Fibroblast of peridontal ligament (primary cell): ENCODE data around the gene ADIPOR2.
A peak's percentile ranks its signal among the peaks of the same experiment; 100 is the strongest.
"Not testable (repeated sequence)": the region's sequence is repeated elsewhere in the genome, so short reads cannot be mapped to it uniquely, and the experiment has no call there.

ENCODE experiments used
- DNase-seq: peaks from one replicate; pipeline ENCODE4 v3.0.0-alpha.2; 2010; ENCODE audit errors: extremely low read depth

ADIPOR2 gene

DNA sequence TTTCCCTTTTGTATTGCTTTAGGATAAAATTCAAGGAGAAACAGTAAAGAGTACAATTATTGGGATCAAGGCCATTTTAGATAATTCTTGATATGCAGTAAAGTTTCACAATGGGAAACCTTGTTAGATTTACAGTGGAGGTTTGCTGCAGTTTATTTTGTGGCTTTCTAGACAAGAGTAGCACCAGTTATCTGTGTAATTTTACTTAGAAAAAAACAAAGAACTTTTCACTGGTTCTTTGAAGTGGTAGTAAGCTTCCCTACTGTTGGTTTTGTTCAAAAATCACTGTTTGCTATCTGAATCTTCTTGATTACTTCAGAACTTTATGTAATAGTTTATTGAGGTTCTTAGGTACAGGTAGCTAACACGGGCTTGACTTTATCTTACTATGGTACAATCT is 42.0 kb downstream of the ADIPOR2 start:
- no peak for DNase-seq

GRCh38 chr12:1733712-1734111 is 42.8 kb downstream of the ADIPOR2 start:
- not testable (repeated sequence) for DNase-seq

DNA sequence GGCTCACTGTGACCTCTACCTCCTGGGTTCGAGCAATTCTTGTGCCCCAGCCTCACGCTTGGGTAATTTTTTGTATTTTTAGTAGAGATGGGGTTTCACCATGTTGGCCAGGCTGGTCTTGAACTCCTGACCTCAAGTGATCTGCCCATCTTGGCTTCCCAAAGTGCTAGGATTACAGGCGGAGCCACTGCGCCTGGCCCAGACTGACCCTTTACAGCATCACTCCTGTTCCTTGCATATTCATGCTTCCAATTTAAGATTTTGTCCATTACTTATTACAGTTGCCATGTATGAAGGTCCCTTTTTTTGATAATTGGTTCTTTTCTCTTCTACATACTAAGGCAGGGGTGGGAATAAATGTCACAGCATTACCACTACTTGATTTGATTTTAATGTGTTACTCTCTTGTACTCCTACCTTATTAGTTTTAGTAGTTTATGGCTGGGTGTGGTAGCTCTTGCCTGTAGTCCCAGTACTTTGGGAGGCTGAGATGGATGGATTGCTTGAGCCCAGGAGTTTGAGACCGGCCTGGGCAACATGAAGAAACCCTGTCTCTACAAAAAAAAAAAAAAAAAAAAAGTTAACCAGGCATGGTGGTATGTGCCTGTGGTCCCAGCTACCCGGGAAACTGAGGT is 46.9 kb downstream of the ADIPOR2 start:
- no peak for DNase-seq

DNA sequence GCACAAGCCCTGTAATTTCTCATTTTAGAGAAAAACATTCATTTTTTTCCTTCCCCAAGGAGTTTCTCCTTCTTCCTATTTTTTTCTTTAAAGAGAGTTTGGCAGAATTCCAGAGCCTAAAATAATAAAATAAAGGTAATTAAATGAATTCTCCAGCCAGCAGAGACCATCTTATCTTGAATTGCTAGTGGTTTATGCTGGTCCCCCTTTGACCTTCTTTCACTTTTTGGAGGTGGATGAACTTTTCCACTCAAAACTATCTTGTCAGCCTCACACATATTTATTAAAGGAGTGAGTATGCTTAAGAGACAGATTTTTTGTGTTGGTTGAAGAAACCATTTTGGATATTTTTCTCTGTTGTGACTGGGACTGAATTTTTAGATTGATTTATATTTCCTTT is 47.6 kb downstream of the ADIPOR2 start:
- no peak for DNase-seq

DNA sequence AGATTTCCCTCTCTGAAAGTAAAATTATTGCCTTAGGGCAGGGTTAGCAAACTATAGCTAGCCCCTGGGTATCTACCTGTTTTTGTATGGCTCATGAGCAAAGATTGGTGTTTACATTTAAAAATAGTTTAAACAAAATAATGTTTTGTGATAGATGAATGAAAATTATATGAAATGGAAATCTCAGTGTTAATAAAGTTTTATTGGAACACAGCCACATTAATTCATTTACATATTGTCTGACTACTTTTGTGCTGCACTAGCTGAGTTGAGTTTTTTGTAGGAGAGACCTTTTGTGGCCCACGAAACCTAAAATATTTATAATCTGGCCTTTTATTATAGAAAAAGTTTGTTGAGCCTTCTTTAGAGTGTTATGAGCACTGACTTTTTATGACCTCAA is 48.5 kb downstream of the ADIPOR2 start:
- no peak for DNase-seq

DNA sequence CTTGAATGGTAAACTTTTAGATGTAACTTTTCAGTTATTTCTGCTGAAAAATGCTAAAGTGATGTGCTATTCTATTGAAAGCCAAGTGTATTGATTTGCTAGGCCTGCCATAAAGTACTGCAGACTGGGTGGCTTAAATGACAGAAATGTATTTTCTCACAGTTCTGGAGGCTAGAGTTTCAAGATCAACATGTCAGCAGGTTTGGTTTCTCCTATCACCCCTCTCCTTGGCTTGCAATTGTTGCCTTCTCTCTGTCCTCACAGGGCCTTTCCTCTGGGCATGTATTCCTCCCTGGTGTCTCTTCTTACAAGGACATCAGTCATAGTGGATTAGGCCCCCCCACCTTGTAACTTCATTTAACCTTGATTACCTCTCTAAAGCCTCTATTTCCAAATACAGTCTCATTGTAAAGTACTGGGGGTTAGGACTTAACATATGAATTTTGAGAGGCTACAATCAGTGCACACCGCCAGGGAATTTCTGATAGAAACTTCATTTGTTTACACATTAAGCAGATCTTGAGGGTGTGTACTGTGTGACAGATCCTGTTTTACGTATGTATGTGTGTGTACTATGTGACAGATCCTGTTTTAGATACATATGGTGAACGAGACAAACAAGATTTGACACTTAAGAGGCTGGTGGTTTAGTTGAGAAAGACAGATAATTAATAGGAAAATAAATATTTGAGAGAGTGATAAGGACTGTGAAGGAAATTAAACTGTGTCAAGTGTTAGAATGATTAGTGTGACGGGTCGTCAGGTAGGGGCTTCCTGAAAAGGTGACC is 49.5 kb downstream of the ADIPOR2 start:
- DNase-seq, result no peak

- DNase-seq, result no peak
Measured at GRCh38 chr12:1741154-1741949, 50.5 kb downstream of the ADIPOR2 start.

DNA sequence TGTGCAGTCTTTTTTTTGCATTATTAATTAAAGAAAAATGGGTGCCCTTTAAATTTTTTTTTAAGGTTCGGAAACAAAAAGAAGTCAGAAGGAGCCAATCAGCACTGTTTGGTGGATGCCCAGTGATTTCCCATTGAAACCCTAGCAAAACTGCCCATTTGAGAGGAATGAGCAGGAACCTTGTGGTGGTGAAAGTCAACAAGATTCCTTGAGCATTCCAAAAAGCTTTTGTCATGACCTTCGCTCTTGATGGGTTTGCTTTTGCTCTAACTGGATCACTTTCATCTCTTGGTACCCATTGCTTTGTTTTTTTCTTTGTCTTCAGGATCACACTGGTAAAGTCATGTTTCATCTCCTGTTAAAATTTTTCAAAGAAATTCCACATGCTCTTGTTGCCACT is 54.1 kb downstream of the ADIPOR2 start:
- DNase-seq, result peak; percentile 25

- no peak for DNase-seq
Measured at GRCh38 chr12:1747609-1748008, 56.7 kb downstream of the ADIPOR2 start.

GRCh38 chr12:1749019-1749418 is 58.1 kb downstream of the ADIPOR2 start:
- DNase-seq, result no peak

GRCh38 chr12:1750300-1750699 is 59.4 kb downstream of the ADIPOR2 start:
- no peak for DNase-seq

- no peak for DNase-seq
Measured at GRCh38 chr12:1758376-1758775, 67.5 kb downstream of the ADIPOR2 start.

DNA sequence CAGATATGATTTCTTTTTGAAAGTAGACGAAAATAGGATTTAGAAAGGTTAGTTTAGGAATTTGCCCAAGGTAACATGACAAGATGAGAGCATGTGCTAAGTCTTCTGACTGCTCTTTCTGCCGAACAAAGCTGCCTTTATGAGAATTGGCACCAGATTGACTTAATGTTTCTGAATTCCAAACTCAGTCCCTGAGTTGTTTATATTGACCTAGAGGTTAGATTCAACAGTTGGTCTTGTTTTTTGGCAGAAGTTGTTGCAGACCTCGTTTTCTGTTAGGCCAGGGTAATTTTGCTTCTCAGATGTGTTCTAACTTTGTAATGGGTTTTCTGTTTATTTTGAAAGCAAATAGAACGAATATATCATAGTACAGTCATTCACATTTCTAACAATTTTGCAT is 68.0 kb downstream of the ADIPOR2 start:
- DNase-seq, result peak; percentile 65

GRCh38 chr12:1760566-1761382 is 69.9 kb downstream of the ADIPOR2 start:
- no peak for DNase-seq

DNA sequence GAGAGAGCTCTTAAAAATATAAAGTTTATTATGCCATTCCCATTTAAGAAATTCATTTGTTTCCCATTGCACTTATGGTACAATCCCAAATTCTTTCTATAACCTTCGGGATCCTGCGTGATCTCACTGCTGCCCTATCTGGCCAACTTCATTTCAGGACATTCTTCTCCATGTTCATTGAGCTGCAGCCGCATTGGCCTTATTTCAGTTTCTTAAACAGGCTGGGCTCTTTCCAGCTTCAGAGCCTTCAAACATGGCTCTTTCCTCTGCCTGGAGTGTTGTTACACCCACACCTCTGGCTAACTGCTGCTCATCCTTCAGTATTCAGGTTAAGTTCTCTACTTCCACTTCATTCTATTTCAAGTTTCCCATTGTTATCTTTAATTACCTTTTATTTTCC is 71.0 kb downstream of the ADIPOR2 start:
- no peak for DNase-seq

- DNase-seq, result no peak
Measured at GRCh38 chr12:1763153-1763552, 72.3 kb downstream of the ADIPOR2 start.

DNA sequence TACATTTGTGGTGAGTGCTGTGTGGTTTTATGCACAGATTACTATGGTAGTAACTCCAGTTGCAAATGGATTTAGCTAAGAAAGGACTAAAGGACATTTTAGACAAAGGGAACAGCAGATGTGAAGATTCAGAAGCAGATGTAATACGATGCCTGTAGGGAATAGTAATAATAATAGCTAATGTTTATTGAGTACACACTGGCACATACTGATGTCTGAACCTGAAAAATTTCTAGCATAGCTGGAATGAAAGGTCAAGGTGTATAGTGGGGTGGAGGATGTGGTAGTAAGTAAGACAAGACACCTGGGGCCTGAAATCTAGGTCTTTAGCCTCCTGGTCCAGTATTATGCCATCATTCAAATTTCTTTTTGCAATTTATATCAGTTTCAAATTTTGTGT is 75.2 kb downstream of the ADIPOR2 start:
- no peak for DNase-seq

GRCh38 chr12:1767407-1768090 is 76.7 kb downstream of the ADIPOR2 start:
- DNase-seq, result no peak

DNA sequence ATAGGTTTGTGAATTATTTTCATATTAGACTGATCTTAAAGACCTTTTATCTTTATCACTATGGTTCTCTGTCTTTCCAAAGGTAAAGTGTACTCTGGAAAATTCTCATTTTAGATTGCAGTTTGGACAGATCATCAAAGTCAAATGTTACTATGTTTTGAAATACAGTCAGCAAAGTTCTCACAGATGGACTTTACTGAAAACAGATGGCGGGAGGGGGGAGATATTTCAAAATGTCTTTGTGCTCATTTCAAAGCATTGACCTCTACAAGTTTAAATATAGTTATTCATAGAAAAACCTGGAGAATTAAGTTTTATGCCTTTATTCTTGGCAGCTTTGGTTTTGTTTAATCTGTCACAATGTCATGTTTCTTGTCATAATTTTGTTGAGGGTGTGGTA is 77.7 kb downstream of the ADIPOR2 start:
- DNase-seq, result peak; percentile 78

DNA sequence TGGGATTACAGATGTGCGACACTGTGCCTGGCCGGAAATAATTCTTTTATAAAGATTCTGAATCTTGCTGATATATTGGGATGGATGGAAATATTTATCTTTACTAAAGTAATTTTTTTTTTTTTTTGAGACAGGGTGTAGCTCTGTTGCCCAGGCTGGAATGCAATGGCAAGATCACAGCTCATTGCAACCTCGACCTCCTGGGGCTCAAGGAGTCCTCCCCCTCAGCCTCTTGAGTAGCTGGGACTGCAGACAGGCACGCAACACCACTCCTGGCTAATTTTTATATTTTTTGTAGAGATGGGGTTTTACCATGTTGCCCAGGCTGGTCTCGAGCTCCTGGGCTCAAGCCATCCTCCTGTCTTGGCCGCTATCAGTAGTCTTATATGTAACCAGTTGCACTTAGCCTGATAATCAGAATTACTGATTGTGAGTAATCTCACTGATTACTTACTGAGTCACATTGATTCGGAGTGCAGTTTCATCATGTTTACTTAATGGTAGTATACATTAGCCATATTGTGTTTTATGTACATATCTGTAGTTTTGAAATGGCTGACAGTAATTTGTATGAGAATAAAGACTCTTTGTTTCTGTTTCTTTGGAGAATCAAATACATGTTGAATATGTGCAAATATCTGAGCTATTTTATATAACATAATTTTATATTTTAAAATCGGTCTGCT is 79.1 kb downstream of the ADIPOR2 start:
- DNase-seq, result no peak
